ENCODE results near the gene NXPE3. TPM values are rescaled to one million over a fixed set of nuclear protein-coding genes. Genes with fewer than 3 reads are reported as not detected.
"Not testable (repeated sequence)": the region's sequence is repeated elsewhere in the genome, so short reads cannot be mapped to it uniquely, and the experiment has no call there.

Gene NXPE3
- total and polyA plus RNA-seq, 8 donors, result 10.0 to 17.0 (median 12.8) TPM

- Histone ChIP-seq H3K4me3 (no peak overlapping the region), H3K36me3 (peaks cover 3 to 71% of the 10 kb centered on the region in 2 donors), H3K9me3 (no peaks in the 10 kb centered on the region), H3K27ac (no peak overlapping the region), H3K4me1 (peaks cover 0 to 17% of the 10 kb centered on the region in 2 donors), H3K27me3 (no peaks in the 10 kb centered on the region)
- no peak for DNase-seq
- ATAC-seq, result no peak
- TF ChIP-seq, protein P1, sequence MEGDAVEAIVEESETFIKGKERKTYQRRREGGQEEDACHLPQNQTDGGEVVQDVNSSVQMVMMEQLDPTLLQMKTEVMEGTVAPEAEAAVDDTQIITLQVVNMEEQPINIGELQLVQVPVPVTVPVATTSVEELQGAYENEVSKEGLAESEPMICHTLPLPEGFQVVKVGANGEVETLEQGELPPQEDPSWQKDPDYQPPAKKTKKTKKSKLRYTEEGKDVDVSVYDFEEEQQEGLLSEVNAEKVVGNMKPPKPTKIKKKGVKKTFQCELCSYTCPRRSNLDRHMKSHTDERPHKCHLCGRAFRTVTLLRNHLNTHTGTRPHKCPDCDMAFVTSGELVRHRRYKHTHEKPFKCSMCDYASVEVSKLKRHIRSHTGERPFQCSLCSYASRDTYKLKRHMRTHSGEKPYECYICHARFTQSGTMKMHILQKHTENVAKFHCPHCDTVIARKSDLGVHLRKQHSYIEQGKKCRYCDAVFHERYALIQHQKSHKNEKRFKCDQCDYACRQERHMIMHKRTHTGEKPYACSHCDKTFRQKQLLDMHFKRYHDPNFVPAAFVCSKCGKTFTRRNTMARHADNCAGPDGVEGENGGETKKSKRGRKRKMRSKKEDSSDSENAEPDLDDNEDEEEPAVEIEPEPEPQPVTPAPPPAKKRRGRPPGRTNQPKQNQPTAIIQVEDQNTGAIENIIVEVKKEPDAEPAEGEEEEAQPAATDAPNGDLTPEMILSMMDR (IDR thresholded peaks at IDR 0.05), result no peak
- intact Hi-C loops (cut with DNase I), result no loop called here
Measured at GRCh38 chr3:101861212-101861788, 82.3 kb downstream of the NXPE3 start.

GRCh38 chr3:101861789-101862415, 82.9 kb downstream of the NXPE3 start:
- H3K36me3 ChIP-seq, result peaks cover 3 to 65% of the 10 kb centered on the region in 2 donors
- H3K9me3 ChIP-seq, result no peaks in the 10 kb centered on the region
- no peak for ATAC-seq
- no peak for DNase-seq
- intact Hi-C loops (cut with DNase I), result no loop called here
- H3K4me1 ChIP-seq, result peaks cover 0 to 11% of the 10 kb centered on the region in 2 donors
- H3K27ac ChIP-seq, result peak overlapping the region in 1 of 2 donors; percentile 1
- no peaks in the 10 kb centered on the region for H3K27me3 ChIP-seq
- TF ChIP-seq, protein P1 (IDR thresholded peaks at IDR 0.05), result no peak
- H3K4me3 ChIP-seq, result no peak overlapping the region

GRCh38 chr3:101862416-101863165, 83.6 kb downstream of the NXPE3 start:
- intact Hi-C loops (cut with DNase I), result no loop called here
- Histone ChIP-seq H3K4me1 (peaks cover 0 to 4% of the 10 kb centered on the region in 2 donors), H3K27ac (peak overlapping the region in 1 of 2 donors; percentile 33), H3K4me3 (no peak overlapping the region), H3K9me3 (no peaks in the 10 kb centered on the region), H3K36me3 (peaks cover 3 to 58% of the 10 kb centered on the region in 2 donors), H3K27me3 (no peaks in the 10 kb centered on the region)
- DNase-seq (no peak), ATAC-seq (peak; percentile 12)
- TF ChIP-seq, protein P1 (IDR thresholded peaks at IDR 0.05), result no peak

- peaks cover 3 to 35% of the 10 kb centered on the region in 2 donors for H3K36me3 ChIP-seq
- H3K27ac ChIP-seq, result not testable (repeated sequence)
Measured at GRCh38 chr3:101864926-101865325, 85.9 kb downstream of the NXPE3 start.

GRCh38 chr3:101865751-101866509, 86.9 kb downstream of the NXPE3 start:
- ATAC-seq (peak; percentile 60), DNase-seq (peak in 1 of 4 donors; percentile 39)
- intact Hi-C loops (cut with DNase I), result no loop called here
- Histone ChIP-seq H3K27ac (peak overlapping the region in 1 of 2 donors; percentile 28), H3K4me1 (no peaks in the 10 kb centered on the region), H3K27me3 (no peaks in the 10 kb centered on the region), H3K9me3 (no peaks in the 10 kb centered on the region), H3K36me3 (peaks cover 1 to 25% of the 10 kb centered on the region in 2 donors), H3K4me3 (no peak overlapping the region)
- TF ChIP-seq, protein P1 (IDR thresholded peaks at IDR 0.05), result no peak

More at GRCh38 chr3:101864926-101865325, 85.9 kb downstream of the NXPE3 start:
- H3K9me3 ChIP-seq; H3K27me3 ChIP-seq; DNase-seq; H3K4me3 ChIP-seq; ATAC-seq; H3K4me1 ChIP-seq; intact Hi-C loops (cut with DNase I): not testable (repeated sequence)
